Effector CD8-positive, alpha-beta T cell (primary cell): Measurements from ENCODE around the gene P3H4.
A peak's percentile ranks its signal among the peaks of the same experiment; 100 is the strongest.
"Not testable (repeated sequence)": the region's sequence is repeated elsewhere in the genome, so short reads cannot be mapped to it uniquely, and the experiment has no call there.

ENCODE experiments used
- DNase-seq: peaks from one replicate; lab custom pipeline; 2025; lab: John Stamatoyannopoulos, UW

P3H4 gene

DNA sequence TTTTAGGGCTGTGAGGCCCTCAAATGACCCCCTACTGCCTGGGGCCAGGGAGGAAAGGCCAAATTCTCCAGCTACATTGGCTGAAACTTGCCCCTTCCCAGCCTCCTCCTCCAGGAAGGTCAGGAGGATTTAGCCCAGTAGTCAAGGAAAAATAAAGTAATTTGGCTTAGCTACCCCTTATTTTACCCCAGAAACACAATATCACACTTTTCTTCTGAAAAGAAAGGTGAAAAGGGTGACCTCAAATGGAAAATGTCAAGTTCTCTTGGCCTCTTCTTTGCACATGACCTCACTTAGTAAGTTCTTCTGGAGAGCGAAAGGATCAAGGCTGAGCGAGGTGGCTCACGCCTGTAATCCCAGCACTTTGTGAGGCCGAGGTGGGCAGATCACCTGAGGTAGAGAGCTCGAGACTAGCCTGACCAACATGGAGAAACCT, 17.2 kb downstream of the P3H4 start:
- no peak for DNase-seq

DNA sequence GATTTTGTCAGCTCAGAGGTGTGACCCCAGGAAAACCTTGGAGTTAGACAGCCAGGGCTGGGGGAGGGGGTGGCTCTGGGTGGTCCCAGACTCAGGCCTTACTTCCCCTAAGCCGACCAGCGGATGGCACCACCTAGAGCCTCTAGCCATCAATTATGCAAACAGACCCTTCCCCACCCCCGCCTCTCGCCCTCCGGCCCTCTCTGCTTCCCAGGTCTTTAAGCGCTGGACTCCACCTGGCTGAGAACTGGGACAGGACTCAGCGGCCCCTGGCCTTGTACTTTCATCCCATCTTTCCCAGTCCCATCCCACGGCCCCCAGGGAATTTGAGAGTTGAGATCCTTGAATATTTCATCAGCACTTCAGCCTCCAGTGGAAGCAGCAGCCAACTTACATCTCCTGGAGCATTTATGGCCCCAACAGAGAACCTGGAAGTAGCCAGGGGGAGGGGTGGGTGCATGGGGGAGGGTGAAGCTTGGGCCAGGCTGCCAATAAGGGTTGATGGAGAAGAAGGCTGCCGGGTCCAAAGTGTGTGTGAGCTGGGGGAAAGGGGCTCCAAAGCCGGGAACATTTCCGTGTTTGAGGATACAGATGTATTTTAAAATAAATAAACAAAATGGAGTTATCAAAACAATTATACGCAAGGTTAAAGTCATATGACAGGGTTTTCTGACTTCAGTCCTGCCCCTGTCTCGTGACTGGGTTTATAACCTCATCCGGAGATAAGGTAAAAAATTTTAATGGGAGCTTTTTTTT, 17.8 kb downstream of the P3H4 start:
- DNase-seq, result no peak

DNA sequence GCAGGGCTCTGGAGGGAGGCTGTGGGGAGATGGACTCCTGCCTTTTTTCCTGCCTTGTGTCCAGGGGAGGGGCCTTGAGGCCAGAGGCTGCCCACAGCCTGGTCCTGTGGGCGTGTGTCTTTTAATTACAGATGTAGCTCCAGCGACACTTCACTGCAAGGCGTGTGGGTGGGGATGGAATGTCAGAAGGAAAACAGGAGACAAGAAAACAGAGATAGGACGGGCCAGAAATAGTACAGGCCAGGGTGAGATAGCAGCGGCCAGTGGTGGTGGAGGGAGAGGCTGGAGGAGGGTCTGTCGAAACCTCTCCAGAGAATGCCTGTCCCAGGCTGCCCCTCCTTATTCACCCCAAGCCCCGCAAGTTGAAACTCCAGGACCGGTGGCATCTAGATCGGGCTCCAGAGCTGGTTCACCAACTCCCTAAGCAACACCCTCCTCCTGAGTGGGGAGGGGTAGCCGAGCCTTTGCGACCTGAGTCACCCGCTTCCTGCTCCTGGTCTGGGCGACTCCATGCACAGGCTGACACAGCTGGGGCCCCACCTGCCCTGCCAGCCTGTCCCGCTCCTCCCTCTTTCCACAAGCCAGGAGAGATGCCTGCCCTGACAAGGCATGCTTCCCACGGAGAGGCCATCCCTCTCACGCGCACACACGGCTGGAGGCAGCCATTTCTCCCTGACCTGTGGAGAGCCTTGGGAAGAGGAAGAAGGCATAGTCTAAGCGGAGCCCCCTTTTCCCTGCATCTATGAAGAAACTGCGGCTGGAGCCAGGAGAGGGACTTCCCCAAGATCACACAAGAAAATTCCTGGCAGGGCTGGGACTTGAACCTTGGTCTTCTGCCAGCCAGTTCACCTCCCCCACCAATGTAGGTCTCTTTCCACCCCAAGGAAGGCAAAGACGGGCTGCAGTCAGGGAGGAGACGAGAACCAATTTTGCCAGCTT, 18.6 kb downstream of the P3H4 start:
- DNase-seq, result no peak

DNA sequence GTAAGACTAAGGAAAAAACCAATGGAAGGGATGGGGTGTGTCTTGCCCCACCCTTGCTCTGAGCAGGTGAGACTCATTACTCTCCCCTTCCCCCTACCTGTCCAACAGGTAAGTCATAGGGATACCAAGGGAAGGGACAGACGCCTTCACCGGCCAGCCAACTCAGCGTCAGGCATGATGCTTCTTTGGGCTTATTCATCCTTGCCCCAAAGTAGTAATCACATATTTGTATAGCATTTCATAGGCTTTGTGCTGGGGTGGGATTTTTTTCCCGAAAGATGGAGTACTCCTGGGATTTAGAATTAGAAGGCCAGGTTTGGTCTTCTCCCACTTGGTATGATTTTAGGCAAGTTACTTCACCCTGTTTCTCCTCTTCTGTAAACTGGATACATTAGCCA, 24.7 kb downstream of the P3H4 start:
- DNase-seq, result no peak

DNA sequence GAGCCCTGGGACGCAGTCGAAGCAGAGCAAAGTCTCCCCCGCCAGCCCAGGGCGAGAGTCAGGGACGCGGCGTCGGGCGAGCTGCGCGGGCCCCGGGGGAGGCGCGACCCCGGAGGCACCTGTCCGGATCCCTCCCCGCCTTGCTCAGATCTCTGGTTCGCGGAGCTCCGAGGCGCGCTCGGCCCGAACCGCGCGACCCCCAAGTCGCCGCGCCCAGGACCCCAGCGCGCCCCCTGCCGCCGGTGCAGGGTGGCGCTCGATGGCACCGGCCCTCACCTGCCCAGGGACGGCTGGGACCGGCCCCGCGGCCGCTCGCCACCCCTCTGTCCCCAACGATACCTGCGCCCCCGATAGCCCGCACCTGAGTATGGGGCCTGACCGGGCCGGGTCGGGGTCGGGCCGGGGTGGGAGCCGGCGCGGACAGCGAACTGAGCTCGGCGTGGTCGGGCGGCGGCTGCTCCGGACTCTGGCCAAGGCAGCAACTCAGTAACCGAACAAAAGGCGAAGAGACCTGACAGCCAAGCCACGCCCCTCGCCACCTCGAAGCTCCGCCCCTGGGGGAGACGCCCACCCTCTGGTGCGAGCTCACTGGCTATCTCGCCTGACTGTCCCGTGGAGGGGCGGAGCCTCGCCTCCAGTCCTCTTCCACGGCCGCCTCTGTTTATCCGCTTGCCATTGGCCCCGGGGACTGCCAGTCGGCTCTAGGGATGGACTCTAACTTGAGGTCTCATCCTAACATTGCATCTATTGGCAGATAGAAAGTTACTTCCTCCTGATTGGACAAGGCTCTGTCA, 25.3 kb downstream of the P3H4 start, which contains the start of gene JUP:
JUP (minus strand) TSS at position 485 of the 794 bp plus-strand sequence. CDS start 14,857 bp downstream, outside the sequence.
- DNase-seq, result peak; percentile 82

DNA sequence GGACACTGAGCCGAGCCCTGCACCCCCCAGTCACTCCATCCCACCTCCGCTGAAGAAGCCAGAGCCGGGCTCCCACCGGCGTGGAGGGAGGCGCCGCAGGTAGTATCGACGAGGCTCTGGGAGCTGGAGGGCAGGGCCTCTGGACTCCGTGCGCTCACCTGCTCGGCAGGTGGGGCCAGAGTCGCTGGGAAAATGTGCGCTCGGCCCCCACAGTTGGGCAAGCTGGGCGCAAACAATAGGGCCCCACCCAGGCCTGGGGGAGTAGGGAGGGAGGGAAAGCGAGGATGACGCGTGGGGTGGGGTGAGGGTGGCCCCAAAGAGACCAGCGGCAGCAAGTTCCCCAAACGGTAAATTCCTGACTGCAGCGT, 25.9 kb downstream of the P3H4 start:
- no peak for DNase-seq

DNA sequence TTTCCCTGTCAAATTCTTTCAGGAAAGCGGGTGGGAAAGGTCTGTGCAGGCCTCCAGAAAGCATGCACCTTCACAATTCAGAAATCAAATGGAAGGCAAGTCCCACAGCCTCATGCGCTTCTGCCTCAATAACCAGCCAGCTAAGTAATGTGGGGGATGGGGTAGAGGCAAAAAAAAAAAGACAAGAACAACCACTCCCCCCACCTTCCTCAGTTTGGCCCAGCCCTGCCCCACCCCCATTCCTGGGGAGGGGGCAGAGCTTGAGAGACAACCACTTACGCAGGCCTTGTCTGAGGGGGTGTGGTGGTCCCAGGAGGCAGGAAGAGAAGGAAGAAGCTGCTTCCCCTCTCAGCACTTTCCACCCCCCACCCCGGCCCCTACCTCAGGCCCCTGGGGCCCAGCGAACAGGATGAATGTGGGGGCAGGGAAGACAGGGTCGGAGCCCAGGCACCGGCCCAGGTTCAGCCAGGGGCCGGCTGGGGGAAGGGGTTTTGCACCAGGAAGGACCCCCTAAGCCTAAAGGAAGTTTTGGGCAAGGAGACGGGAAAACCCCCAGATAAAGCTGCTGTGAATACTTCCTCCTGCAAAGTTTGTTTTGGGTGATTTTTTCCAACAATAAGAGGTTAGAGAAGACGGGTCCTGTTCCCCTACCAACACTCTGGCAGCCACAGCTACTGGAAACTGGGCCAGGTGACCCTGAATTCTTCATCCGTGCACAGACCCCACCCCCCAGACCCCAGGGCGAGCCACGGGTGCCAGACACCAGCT, 26.5 kb downstream of the P3H4 start:
- DNase-seq, result no peak

DNA sequence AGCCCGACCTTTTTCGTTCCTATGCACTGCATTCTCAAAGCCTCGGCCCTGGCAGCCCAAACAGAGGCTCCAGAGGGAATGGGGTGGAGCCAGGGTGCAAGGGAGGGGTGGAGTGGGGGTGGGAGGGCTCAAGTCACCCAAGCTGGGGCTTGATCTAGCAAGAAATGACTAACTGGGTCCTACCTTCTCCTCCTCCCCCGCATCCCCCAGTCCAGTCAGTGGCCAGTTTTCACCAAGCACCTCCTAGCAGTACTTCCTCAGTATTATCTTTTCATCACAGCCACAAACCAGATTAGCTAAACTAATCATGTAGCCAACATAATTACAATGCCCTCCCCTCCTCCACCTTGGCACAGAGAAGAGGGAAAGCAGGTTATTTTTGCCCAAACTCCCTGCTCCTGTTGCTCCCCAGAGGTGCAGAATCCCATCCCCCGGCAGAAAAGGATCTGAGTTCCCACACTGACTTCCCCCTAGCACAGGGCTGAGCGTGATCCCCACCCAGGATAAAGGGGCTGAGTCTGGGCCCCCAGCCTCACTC, 27.5 kb downstream of the P3H4 start:
- DNase-seq, result no peak

DNA sequence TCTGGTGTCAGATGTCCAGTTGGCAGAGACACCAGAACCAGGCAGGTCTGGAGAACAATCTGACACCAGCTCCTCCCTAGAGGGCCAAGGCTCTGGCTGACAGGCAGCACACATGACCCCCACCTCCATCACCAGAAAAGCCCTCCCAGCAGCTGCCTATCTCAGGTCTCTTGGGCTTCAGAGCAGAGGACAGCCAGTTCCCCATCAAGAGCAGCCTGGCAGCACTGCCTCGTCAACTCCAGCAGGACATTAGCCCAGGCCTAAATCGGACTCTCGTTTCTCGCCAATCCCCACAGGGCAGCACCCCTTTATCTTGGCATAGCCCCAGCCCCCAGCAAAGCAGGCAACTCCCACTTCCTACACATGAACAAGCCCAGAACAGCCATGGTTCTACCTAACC, 29.6 kb downstream of the P3H4 start:
- no peak for DNase-seq

DNA sequence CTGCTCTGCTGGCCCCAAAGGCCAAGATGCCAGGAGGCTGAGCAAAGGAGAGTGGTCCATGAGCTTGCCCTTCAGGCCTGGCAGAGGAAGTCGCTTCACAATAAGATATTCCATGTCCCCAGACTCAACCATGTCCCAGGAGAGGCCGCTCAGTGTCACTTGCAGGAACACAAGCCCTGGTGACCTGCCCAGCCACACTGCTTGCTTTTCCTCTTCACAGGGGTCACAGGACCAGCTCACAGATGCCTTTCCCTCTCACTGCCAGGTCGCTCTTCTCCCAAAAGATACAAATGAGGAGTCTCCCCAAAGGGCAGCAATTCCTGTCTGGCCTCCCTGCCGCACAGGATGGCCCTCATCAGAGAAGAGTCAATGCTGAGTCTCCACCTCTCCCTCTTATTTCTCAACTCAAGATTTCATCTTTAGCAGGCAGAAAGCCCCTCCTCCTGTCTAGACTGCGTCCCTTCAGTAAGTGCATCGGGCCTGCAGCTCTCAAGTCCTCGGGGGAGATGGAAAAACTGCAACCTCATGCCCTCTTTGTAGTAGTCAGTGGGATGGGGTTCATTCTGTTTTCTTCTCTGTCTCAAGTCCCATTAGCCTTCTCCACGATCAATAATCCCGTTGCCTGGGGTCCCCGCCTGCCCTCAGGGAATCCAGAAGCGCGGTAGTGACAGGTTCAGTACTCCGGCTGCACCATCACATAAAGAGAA, 30.2 kb downstream of the P3H4 start:
- DNase-seq, result no peak

DNA sequence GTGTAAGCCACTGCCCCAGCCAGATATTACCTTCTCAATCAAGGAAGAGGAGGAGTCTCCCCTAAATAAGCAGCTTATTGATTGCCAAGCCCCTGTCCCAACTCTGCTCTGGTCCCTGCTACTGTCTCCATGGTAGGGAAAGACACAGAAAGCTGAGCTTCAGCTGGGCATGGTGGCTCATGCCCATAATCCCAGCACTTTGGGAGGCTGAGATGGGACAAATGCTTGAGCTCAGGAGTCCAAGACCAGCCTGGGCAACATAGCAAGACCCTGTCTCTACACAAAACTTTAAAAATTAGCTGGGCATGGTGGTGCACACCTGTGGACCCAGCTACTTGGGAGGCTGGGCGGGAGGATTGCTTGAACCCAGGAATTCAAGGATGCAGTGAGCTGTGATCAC, 31.8 kb downstream of the P3H4 start:
- no peak for DNase-seq

DNA sequence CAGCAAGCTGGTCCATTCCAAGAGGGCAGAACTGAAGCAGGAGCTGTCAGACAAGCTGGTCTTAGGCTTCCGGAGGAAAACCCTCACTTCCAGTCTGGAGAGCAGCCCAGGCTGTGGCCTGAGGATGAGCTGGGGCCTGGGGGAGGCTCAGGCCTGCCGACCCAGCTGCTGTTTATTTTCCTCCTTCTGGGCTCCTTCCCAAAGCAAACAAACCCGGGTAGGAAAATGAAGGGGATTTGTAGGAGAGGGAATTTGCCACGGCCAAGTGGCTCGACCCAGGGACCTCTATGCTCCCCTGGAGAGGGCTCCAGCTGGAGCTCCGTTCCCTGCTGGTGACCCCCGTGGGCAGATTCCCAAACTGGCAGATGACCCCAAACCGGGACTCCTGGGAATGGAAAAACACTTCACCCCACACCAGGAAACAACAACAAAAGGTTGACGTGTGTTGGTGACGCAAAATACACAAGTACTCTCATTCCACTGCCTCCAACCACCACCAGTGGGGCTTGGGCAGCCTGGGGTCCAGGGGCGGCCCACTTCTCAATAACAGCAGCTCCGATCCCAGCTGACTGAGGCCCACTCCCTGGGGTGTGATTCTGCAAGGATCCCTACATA, 34.1 kb downstream of the P3H4 start:
- DNase-seq, result no peak

DNA sequence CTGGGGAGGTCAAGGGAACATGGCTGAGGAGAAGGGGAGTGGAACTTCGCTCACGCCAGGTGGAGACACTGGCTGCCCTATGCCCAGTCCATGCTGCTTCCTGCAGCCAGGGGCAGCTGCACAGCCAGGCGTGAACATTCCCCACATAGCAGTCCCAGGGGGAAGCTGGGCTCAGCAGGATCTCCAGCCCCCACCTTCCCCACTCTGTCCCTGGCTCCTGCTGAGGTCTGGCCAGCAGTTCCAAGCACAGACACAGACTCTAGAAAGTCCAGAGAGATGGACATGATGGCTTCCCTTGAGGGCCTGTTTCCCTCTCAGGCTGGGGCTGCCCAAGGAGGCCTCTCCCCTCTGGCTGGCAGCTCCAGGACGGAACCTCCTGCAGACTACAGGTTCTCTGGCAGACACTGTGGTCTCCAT, 34.6 kb downstream of the P3H4 start:
- DNase-seq, result no peak

DNA sequence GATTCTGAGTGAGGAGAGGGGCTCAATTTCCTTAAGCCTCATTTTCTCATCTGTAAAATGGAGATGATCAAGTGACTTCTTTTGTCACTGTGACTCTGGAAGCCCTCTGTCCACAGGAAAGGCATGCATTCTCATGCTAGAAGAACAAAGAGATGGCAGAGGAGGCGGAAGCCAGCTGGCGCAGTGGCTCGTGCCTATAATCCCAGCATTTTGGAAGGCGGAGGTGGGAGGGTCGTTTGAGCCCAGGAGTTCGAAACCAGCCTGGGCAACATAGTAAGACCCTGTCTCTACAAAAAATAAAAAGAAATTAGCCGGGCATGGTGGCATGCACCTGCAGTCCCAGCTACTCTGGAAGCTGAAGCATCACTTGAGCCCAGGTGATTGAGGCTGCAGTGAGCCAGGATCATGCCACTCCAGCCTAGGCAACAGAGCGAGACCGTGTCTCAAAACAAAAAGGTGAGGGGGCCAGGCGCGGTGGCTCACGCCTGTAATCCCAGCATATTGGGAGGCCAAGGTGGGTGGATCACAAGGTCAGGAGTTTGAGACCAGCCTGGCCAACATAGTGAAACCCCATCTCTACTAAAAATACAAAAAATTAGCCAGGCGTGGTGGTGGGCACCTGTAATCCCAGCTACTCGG, 35.4 kb downstream of the P3H4 start:
- DNase-seq, result not testable (repeated sequence)

DNA sequence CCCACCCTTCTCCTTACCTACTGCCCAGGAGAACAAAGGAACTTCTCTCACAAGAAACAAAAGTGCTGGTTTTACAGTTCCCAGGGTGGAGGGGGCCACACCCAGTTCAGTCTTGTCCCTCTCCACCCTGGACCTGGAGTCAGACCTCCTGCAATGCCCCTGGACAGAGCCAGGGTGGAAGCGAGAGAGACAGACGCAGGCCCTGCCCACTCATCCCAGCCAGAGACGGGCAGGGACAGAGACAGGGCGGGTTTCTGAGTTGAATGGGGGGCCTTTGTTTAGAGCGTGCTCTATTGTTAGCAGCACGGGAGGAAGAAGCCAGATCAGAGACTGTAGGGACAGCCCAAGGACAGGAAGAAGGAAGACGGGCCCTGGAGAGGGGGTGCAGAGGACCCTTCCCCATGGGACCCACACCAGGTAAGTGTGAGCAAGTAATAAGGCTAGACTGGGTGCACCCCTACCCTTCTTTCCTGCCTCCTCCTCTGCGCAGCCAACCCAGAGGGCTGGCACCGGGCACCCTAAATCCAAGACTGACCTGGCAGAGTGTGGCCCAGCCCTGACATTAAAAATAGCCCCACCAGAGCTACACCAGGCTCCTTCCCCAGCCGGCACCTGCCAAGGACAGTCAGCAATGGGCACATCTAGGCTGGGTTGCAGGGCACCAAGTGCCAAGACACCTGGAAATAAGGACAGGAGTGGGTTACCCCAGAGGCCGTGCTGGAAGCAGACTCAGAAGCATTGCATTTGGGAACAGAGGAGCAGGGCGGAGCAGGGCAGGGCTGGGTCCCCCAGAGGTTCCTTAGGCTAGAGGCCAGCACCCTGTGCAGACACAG, 36.1 kb downstream of the P3H4 start:
- no peak for DNase-seq

DNA sequence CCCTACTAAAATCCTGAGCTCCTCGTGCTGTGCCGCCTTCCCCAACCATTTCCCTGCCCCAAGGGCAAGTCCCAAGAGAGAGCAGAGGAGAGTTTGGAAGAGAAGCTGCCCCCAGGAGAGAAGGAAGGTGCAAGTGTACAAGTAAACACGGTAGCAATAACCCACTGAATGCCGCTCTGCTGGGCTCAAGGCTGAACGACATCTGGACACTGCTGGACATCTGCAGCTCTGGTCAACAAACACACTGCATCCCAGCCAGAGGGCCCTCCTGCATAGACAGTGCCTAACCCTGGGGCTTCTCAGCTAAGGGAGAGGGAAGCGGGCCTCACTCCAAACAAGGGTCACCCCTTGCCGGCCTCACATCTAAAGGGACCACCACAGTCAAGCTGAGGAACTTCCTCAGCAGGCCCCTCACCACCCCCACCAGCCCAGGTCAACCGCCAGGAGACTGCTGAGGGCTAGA, 38.0 kb downstream of the P3H4 start:
- DNase-seq, result no peak

DNA sequence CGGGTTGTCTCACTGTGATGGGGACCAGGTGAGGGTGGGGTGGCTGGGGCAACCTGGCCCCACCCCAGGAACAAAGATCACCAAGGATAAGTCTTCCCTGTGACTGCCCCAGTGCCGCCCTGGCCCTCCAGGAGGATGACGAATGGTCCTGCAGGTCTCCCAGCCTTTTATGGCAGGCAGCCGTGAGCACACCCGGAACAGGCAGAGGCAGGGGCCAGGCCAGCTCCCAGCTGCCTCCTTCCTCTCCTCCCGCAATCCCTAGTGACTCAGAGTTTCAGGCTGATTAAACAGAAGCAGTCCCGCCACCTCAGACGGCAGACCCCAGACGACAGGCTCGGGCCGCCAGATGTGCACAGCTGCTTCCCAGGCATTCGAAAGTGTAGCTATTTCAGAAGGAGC, 38.6 kb downstream of the P3H4 start:
- no peak for DNase-seq

DNA sequence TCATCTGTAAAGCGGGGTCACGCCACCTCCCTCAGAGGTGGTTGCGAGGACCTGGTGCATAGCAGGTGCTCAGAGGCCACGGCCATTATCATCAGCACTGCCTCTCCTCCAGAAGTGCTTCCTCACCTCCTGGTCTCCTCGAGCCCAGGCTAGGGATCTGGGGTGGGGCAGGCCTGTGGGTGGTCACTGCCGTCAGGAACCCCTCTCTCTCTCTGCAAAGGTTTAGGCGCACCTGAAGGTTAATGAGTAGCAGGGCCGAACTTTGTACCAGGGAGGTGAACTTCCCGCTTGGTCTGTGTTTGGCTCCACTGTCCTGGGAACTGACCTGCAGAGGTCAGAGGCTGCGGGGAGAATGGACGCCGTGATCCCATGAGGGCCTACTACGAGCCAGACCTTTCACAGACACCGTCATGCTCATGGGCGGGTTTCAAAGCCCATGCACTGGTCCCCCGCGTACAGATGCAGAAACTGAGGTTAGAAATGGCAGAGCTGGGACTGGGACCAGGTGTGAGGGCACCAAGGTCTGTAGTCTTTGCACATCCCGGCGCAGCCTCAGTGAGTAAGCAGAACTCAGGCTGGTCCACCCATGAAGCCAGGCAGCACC, 39.1 kb downstream of the P3H4 start:
- no peak for DNase-seq
